ENCODE data around the gene CCNDBP1. TPM values are rescaled to one million over a fixed set of nuclear protein-coding genes. Genes with fewer than 3 reads are reported as not detected.

The CCNDBP1 gene, protein sequence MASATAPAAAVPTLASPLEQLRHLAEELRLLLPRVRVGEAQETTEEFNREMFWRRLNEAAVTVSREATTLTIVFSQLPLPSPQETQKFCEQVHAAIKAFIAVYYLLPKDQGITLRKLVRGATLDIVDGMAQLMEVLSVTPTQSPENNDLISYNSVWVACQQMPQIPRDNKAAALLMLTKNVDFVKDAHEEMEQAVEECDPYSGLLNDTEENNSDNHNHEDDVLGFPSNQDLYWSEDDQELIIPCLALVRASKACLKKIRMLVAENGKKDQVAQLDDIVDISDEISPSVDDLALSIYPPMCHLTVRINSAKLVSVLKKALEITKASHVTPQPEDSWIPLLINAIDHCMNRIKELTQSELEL
- total RNA-seq = 68.3 TPM

DNA sequence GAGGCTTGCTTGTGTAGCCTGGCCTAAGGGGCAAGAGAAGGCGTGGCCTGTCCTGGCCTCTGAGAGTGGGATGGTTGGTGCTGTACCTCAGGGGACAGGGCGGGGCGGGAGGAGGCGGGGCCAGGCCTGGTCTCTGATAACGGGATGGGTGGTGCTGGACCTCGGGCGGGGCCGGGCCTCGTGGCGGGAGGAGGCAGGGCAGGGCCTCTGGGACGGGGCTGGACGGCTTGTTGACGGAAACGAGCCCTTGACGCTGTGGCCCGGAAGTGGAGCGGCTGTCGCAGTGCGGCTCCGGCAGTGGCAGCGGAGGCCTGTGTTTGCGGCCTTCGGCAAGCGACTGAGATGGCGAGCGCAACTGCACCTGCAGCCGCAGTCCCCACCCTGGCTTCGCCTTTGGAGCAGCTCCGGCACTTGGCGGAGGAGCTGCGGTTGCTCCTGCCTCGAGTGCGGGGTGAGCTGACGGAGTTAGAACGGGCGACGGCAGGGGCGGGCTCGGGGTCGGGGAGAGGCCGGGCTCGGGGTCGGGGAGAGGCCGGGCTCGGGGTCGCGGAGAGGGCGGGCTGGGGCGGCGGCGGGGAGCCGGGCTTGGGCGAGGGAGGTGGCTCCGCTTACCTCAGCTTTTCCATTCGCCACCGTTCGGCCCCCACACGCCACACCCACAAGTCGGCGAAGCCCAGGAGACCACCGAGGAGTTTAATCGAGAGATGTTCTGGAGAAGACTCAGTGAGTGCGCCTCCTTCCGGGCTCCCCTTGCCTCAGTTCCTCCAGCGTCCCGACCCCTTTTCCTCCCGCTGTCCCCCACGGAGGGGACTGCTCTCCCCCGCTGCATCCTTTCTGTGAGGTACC, at the start of gene CCNDBP1:
Gene CCNDBP1, plus strand, starts transcription at position 247 of the 846 bp plus-strand sequence. Its CDS starts 96 bp downstream, at position 343.

DNA sequence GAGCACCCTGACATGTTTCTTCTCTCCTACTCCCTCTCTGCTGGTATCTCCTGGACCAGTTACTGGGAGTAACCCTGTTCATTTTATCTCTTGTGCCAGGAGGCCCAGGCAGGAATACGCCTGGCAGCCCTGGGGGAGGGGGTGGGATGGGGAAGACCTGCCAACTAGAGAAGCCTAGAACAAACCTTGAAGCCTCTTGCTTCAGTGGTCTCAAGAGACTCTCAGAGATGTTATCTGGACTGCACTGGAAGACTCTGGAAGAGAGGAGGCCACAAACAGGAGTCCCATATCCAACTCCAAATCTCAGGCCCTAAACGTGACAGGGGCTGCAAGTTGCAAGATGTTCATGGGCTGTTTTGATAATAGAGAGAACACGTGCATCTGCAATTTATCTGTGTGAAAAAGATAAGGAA, 35.8 kb downstream of the CCNDBP1 start, which contains the start of gene EPB42:
Gene EPB42, minus strand, starts transcription at position 28 of the 413 bp plus-strand sequence. CDS start 193 bp downstream, outside the sequence.

Other genes starting within 250 kb of the CCNDBP1 start
- 43.1 TPM for gene UBR1, start 79.4 kb upstream of the CCNDBP1 start, total RNA-seq
- gene TMEM62, start 51.8 kb upstream of the CCNDBP1 start, total RNA-seq = 18.3 TPM
- 14.8 TPM for gene EPB42, start 35.6 kb downstream of the CCNDBP1 start, total RNA-seq
- gene TGM5, start 81.5 kb downstream of the CCNDBP1 start, total RNA-seq = not detected
- 0.18 TPM for gene TGM7, start 116.9 kb downstream of the CCNDBP1 start, total RNA-seq
- gene LCMT2, start 145.2 kb downstream of the CCNDBP1 start, total RNA-seq = 6.3 TPM
- 28.8 TPM for gene ZSCAN29, start 185.6 kb downstream of the CCNDBP1 start, total RNA-seq
- 17.3 TPM for gene TUBGCP4, start 185.7 kb downstream of the CCNDBP1 start, total RNA-seq